Large intestine (tissue), 3 donors: ENCODE results near the gene SOX13. TPM values are rescaled to one million over a fixed set of nuclear protein-coding genes. Genes with fewer than 3 reads are reported as not detected.

Source experiments
- DNase-seq, 2 donors: peaks; one replicate each; pipeline versions ENCODE4 v3.0.0 to v3.0.0-alpha.2; 2013
- H3K27ac ChIP-seq: one replicate; pipeline ENCODE4 v1.5.1; 2013; ENCODE audit warnings: low read length
- H3K27me3 ChIP-seq: 2 replicates; pipeline ENCODE4 v1.6.1; 2013; ENCODE audit warnings: low read length; ENCODE audit not compliant: control insufficient read depth, insufficient read depth
- H3K36me3 ChIP-seq: 2 replicates; pipeline ENCODE4 v1.6.1; 2013; ENCODE audit warnings: low read length; ENCODE audit not compliant: control insufficient read depth, insufficient read depth
- H3K4me1 ChIP-seq: one replicate; pipeline ENCODE4 v1.6.1; 2013; ENCODE audit warnings: low read length; ENCODE audit not compliant: control insufficient read depth, insufficient read depth
- H3K4me3 ChIP-seq: one replicate; pipeline ENCODE4 v1.5.1; 2013; ENCODE audit warnings: low read length
- H3K9me3 ChIP-seq: one replicate; pipeline ENCODE4 v1.6.1; 2013; ENCODE audit warnings: mild to moderate bottlenecking, low read depth, low read length, moderate library complexity; ENCODE audit not compliant: control insufficient read depth
- WGBS: methylation state at CpG from one replicate; pipeline ENCODE4 v1.1.5; 2013; ENCODE audit warnings: low lambda C conversion rate; ENCODE audit not compliant: insufficient coverage; 5-methylcytosine and 5-hydroxymethylcytosine counted together
- polyA plus RNA-seq: library from polyadenylated mRNA; unstranded; fragments of 120-200 nt; gene quantifications from one replicate; pipeline ENCODE4 v1.2.1, GENCODE V29; 2013

SOX13 gene
- polyA plus RNA-seq, 1 donor, result 34.0 TPM

GRCh38 chr1:204105131-204105515 lies 32.2 kb downstream of the SOX13 start:
- peaks cover 28% of the 10 kb centered on the region for H3K4me1 ChIP-seq
- H3K27ac ChIP-seq, result no peak overlapping the region
- H3K36me3 ChIP-seq, result no peaks in the 10 kb centered on the region
- H3K4me3 ChIP-seq, result no peak overlapping the region
- 100% methylated on average over 1 of the region's 6 CpGs for WGBS
- no peaks in the 10 kb centered on the region for H3K27me3 ChIP-seq
- DNase-seq, result no peak
- no peaks in the 10 kb centered on the region for H3K9me3 ChIP-seq

- no CpG with 5 or more reads among the region's 1 CpG for WGBS
- no peak overlapping the region for H3K27ac ChIP-seq
- H3K4me1 ChIP-seq, result peaks cover 25% of the 10 kb centered on the region
- no peak overlapping the region for H3K4me3 ChIP-seq
- no peak for DNase-seq
- no peaks in the 10 kb centered on the region for H3K27me3 ChIP-seq
- no peaks in the 10 kb centered on the region for H3K9me3 ChIP-seq
- no peaks in the 10 kb centered on the region for H3K36me3 ChIP-seq
These were observed 33.9 kb downstream of the SOX13 start for GRCh38 chr1:204106825-204107224.

DNA sequence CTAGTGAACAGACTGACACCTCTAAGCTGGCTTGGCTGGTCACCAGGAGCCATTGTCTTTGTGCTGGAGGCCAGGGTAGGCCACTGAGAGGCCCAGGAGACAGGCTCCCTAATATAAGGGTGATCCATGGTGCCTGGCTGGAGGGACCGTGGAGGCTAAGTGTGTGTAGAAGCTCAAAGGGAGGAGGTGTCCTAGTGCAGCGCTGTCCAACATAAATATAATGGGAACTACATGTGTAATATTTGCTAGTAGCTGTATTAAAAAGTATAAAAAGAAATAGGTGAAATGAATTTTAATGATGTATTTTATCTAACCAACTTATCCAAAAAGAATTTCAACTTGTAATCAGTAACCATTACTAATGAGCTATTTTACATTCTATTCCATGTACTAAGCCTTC lies 35.0 kb downstream of the SOX13 start:
- no peak for DNase-seq
- Histone ChIP-seq H3K4me3 (no peak overlapping the region), H3K27me3 (no peaks in the 10 kb centered on the region), H3K27ac (no peak overlapping the region), H3K4me1 (peaks cover 16% of the 10 kb centered on the region), H3K9me3 (no peaks in the 10 kb centered on the region), H3K36me3 (no peaks in the 10 kb centered on the region)
- no CpG with 5 or more reads among the region's 2 CpGs for WGBS

DNA sequence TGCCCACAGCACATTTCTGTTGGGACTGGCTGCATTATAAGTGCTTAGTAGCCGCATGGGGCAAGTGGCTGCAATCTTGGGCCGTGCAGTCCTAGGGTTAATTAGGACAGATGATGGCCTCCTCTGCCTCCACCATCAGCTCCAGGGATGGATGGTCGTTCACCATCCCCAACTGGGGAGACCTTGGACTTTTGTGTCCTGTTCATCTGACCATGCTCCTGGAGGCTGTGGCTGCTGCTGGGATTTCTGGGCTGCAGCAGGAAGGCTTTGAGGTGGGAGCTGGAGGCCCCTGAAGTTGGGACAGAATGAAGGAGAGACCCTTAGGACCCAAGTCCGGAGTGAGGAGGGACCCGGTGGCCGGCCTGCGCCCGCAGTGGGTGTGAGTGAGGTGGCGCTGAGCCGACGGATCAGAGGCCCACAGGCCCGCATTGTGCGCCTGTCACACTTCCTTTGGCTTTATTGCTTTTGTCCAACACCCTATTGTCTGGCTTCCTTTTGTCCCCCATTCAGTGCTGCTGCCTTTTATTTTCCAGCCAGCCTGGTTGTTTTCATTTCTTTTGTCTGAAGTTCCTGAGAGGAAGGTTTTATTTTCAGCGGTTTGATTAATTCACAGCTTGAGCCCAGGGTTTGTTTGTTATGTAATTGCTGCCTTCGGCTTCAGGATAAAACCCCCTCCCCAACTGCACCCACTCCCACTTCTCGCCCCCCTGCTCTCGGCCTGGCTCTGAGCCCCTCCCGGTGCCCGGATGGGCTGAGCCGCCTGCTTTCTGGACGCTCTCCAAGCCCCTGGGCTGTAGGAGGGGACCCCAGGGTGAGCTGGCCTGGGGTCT lies 35.6 kb downstream of the SOX13 start:
- WGBS, result no CpG with 5 or more reads among the region's 21 CpGs
- Histone ChIP-seq H3K4me3 (no peak overlapping the region), H3K27ac (no peak overlapping the region), H3K36me3 (no peaks in the 10 kb centered on the region), H3K9me3 (no peaks in the 10 kb centered on the region), H3K4me1 (peaks cover 10% of the 10 kb centered on the region), H3K27me3 (no peaks in the 10 kb centered on the region)
- DNase-seq, result no peak

DNA sequence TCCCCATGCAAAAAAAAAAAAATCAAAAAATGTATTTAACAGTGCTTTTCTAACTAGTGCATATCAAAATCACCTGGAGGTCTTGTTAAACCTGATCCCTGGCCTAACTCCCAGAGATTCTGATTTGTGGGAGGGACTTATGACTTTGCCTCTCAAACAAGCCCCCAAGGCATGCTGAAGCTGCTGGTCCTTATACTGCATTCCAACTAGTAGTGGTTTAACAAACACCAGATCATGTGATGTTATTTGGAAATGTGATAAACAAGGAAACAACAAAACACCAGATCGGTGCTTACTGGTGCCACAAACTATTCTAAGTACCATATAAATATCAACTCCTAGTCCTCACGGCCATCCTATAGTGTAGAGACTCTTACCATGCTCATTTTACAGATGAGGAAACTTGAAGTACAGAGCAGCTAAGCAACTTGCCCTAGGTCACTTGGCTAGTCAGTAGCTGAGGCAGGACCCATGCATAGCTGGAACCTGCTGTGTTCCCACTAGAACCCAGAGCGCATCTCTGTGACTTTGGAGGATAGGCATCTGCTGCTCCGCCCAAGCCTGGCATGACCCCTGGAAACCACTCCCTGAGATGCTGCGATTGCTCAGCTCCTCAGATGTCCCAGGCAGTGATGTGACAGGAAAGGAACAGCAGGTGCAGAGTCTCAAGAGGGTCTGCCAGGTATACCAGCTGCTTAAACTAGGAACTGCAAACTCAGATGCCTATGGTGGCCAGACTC lies 38.1 kb downstream of the SOX13 start:
- Histone ChIP-seq H3K9me3 (no peaks in the 10 kb centered on the region), H3K4me1 (no peaks in the 10 kb centered on the region), H3K27ac (no peak overlapping the region), H3K4me3 (no peak overlapping the region), H3K36me3 (peaks cover 16% of the 10 kb centered on the region), H3K27me3 (no peaks in the 10 kb centered on the region)
- DNase-seq, result no peak
- WGBS, result no CpG with 5 or more reads among the region's 5 CpGs

- Histone ChIP-seq H3K36me3 (peaks cover 31% of the 10 kb centered on the region), H3K4me3 (no peak overlapping the region), H3K27me3 (no peaks in the 10 kb centered on the region), H3K4me1 (no peaks in the 10 kb centered on the region), H3K27ac (no peak overlapping the region), H3K9me3 (no peaks in the 10 kb centered on the region)
- DNase-seq, result no peak
- 100% methylated on average over 1 of the region's 11 CpGs for WGBS
These were observed 40.2 kb downstream of the SOX13 start for GRCh38 chr1:204112876-204113730.

GRCh38 chr1:204113896-204114295 lies 41.0 kb downstream of the SOX13 start:
- H3K27ac ChIP-seq, result no peak overlapping the region
- H3K36me3 ChIP-seq, result peaks cover 38% of the 10 kb centered on the region
- no CpG with 5 or more reads among the region's 1 CpG for WGBS

GRCh38 chr1:204114606-204115005 lies 41.7 kb downstream of the SOX13 start:
- no CpG with 5 or more reads among the region's 4 CpGs for WGBS
- Histone ChIP-seq H3K9me3 (no peaks in the 10 kb centered on the region), H3K27ac (no peak overlapping the region), H3K4me3 (no peak overlapping the region), H3K27me3 (no peaks in the 10 kb centered on the region), H3K36me3 (peaks cover 44% of the 10 kb centered on the region), H3K4me1 (no peaks in the 10 kb centered on the region)
- DNase-seq, result no peak

More at GRCh38 chr1:204113896-204114295, 41.0 kb downstream of the SOX13 start:
- Histone ChIP-seq H3K4me3 (no peak overlapping the region), H3K4me1 (no peaks in the 10 kb centered on the region), H3K9me3 (no peaks in the 10 kb centered on the region), H3K27me3 (no peaks in the 10 kb centered on the region)
- DNase-seq, result no peak

DNA sequence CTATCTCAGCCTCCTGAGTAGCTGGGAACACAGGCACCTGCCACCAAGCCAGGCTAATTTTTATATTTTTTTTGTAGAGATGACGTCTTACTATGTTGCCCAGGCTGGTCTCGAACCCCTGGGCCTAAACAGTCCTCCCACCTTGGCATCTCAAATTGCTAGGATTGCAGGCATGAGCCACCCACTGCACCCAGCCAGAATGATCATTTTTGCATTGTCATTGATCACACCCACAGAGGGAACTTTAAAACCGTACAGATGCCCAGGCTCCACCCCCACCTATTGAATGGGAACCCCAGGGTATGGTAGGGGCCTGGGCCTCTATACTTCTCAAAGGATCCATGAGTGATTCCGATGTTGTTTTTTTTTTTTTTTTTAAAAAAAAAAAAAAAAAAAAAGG lies 42.2 kb downstream of the SOX13 start:
- H3K4me1 ChIP-seq, result no peaks in the 10 kb centered on the region
- no CpG with 5 or more reads among the region's 4 CpGs for WGBS
- no peak overlapping the region for H3K27ac ChIP-seq
- H3K27me3 ChIP-seq, result no peaks in the 10 kb centered on the region
- DNase-seq, result no peak
- H3K9me3 ChIP-seq, result no peaks in the 10 kb centered on the region
- H3K36me3 ChIP-seq, result peaks cover 45% of the 10 kb centered on the region
- H3K4me3 ChIP-seq, result no peak overlapping the region

DNA sequence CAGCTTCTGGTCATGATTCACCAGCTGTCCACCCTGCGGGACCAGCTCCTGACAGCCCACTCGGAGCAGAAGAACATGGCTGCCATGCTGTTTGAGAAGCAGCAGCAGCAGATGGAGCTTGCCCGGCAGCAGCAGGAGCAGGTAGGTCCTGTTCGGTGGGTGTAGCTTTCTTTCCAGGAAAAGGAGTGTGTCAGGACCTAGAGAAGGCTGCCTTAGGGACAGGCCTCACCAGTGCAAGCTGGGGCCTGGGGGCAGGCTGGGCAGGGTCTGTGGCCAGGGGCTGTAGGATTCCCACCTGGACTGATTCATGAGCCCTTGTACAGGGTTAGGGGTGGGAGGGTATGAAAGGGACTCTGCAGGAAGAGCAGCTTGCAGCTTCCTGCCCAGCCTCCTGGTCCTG lies 43.6 kb downstream of the SOX13 start:
- Histone ChIP-seq H3K9me3 (no peaks in the 10 kb centered on the region), H3K4me3 (no peak overlapping the region), H3K4me1 (no peaks in the 10 kb centered on the region), H3K27ac (no peak overlapping the region), H3K27me3 (no peaks in the 10 kb centered on the region), H3K36me3 (peaks cover 56% of the 10 kb centered on the region)
- no CpG with 5 or more reads among the region's 4 CpGs for WGBS
- no peak for DNase-seq
